NCI-H1930 (cell line): ENCODE data around the gene FSD2.
"Not testable (repeated sequence)": the region's sequence is repeated elsewhere in the genome, so short reads cannot be mapped to it uniquely, and the experiment has no call there.

Experiments used
- DNase-seq, 2 experiments: peaks; one replicate each; lab custom pipeline; 2025; lab: John Stamatoyannopoulos, UW

FSD2 gene

DNA sequence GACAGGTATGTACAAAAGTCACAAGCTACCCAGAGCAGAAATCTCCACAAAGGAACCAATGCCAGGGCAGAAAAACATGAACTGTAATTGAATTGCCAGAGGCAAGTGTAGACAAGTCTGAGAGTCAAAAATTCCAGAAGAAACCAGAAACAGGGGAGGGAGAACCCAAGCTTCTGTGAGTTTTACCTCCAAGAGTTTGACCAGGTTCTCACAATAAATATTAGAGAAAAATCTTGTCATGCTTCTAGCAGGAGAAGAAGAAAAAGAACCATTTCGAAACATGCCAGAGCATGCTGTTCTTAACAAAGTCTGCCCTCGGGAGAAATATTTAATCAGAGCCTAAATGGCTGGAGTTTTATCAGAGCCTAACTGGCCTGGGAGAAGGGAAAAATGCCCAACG, 63.7 kb downstream of the FSD2 start:
- no peak for DNase-seq

DNA sequence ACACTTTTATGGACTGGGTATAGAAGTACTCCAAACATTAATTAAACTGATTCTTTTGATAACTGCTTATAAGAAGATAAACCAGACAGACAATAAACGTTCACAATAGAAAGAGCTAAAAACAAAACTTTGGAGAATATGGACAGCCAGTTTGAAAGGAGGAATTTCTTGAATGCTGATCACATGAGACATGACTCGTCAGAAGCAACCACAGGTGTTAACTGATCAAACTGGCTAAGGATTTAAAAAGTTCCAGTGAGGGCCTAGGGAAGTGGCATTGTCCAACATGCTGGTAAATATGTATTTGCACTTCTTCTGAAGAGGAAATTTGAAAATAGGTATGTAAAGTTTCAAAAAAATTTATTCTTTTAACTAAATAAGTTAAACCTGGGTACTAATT, 66.8 kb downstream of the FSD2 start:
- DNase-seq, result no peak

DNA sequence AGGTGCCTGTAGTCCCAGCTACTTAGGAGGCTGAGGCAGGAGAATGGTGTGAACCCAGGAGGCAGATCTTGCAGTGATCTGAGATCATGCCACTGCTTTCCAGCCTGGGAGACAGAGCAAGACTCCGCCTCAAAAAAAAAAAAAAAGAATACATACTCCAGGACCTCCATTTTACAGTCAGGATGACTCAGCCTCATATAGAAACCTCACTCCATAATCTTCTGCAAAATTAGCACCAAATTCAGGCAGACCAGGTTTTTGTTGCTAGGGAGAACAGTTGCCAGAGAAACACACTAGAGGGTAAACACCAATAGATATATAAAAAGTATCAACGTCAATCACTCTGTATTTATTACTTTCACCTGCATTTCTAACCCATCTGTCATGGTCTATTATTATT, 67.9 kb downstream of the FSD2 start:
- DNase-seq, result no peak

DNA sequence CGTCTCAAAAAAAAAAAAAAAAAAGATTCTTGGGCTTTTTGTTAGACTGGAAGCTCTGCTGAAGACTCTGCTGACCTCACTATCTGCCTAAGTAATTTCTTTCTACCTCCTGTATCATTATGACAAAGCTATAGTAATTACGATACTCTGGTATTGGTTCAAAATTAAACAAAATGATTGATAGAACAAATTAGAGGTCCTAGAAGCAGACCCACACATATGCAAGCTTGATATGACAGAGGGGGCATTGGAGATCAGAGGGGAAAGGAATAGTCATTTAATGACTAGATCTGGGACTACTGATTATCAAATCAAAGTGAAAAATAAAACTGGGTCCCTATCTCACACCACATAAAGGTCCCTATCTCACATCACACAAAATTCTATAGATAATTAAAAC, 74.3 kb downstream of the FSD2 start:
- DNase-seq, result no peak

DNA sequence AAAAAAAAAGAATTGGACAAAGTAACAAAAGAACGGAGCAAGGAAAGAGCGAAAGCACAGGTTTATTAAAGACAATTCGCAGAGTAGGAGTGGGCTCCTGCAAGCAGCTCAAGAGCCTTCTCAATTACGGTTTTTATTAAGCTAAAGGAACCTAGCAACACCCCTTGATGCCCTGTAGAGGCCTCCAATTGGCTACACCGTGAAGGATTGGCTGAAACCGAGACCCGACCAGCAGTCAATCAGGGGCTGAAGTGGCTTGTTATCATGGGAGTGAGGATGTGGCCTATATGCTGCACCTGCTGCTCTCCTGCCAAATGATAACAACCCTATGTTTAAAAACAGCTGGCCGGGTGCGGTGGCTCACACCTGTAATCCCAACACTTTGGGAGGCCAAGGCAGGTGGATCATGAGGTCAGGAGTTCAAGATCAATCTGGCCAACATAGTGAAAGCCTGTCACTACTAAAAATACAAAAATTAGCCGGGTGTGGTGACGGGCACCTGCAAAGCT, 75.8 kb downstream of the FSD2 start:
- DNase-seq, result no peak

DNA sequence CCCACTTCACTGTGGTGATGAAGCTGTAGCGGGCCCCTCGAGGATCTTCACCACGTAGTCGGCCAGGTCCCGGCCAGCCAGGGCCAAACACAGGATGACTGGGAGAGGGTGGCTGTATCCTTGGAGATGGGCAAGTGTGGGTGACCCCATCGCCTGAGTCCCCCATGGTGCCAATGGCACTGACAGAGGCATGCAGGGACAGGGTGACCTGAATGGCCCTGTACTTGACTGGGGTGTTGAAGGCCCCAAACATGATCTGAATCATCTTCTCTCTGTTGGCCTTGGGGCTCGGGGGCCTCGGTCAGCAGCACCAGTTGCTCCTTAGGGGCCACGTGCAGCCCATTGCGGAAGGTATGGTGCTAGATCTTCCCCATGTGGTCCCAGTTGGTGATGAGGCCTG, 79.1 kb downstream of the FSD2 start:
- no peak for DNase-seq

DNA sequence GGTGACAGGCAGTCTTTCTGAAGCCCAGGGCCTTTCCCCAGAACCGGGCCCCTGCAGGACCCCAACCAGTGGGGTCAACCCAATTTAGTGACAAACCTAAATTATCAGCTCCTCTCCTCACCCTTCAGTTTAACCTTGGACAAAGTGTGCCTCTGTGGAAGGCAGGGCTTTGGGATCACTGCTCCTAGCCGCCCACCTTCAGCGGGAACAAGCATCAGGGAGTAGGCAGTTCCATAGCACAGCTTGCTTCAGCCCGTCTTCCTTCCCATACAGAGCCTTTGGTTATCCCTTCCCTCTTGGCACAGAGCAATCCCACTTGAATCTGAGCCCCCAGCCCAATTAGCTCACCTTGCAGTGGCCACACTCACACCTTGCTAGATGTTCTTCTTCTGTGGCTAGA, 90.9 kb downstream of the FSD2 start:
- no peak for DNase-seq

DNA sequence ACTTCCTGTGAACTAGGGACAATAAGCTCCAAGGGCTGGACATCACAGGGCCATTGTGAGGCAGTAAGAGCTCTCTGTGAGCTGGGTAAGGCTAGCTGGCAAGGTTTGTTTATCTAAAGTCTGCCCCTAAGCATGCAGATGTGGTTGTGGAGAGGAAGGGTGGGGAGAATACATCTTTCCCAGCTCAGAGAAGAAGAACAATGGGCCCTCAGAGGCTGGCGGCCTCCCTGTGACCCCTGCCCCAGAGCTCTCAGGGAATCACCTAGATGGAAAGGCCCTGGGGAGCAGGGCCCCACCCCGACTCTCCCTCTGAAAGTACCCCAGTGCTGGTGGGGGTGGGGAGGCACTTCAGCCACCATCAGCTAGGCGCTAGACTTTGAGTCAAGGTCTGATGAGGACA, 91.9 kb downstream of the FSD2 start:
- no peak for DNase-seq

DNA sequence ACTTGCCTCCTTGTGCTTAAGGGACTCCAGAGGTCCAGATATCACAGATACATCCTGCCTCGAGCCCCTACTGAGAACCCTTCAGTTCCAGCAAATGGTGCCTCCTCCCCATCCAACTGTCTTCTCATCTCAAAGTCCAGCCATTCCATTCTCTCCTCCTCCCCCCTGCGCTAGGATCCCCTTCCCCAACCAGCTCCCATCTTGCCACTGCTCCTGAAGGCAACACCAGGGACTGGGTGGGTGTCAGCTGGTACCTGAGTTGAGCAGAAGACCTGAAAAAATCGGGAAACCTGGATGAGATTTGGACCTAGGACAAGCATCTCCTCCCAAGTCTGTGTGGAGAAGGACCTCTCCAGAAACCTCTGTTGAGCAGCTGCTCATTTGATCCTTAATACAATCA, 93.8 kb downstream of the FSD2 start:
- DNase-seq, result no peak

DNA sequence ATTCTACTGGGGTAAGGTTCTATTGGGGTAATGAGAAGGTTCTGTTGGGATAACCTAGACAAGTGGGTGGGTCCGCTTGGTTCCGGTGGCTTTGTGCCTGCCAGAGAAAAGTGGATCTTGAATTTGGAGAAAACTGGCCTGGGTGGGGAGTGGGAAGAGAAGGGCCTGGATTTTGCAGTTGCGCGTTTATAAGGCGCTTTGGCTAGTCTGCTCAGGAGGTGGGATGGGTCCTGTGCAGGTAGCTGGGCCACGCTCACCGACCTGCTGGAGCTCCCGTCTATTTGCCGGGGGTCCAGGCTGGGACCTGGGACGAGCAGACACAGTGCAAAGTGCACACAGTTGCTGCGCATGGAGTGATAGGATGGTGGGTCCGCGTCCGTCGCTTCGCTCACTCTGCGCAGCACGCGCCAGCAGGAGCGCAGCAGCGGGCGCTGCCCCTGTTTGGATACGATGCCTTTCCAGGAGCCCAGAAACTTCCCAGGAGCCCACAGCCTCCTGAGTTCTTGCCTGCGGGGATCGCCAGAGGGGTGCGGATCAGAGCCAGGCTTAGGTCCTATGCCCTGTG, 94.9 kb downstream of the FSD2 start:
- DNase-seq, result no peak

DNA sequence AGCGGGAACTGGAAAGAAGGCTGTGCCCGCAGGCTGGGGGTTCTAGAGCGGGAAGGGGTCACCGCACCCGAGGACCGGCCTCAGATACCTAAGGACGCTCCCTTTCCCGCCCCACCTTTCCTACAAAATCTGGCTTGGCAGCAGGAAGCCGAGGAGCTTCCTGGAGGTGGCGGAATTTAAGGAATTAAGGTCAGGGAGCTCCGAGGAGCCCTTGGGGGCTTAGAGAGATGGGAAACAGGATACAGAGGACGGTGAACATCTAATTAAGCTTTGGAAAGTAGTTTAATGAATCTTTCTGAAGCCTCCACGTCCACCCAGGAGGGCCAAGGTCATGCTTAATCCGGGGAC, 95.7 kb downstream of the FSD2 start:
- DNase-seq, result no peak

DNA sequence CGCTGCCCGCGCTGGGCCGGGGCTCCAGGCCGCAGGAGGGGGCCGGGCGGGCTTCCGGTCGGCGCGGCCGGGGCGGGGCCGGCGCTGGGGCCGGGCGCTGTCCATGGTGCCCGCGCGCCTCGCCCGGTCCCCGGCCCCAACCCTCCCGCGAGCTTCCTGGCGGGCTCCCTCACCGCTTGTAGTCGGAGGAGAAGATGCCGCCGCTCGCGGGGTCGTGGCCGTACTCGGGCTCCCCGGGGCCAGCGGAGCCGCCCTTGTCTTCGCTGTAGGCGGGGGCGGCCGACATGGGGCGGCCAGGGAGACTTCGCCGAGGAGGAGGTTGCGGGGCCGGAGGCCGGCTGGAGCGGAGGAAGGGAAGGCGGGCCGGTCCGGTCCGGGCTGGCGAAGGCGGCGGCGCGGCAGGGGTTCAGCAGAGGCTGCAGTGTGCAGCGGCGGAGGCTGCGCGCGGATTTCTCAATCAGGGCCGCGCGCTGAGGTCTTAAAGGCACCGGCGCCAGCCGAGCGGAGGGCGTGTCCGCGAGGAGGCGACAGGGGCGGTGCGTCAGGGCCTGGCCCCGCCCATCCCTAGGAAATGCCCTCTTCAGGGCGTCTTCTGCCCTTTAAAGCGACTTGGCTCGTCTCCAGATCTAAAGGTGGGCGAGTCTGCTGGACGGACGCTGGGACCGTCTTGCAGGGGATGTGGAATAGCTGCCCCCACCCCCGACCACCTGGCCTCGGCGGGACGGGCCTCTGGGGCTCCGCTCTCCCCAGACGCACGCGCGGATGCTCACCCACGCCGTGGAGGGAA, 96.3 kb downstream of the FSD2 start, which contains the start of gene AP3B2:
AP3B2 (minus strand) TSS at position 455 of the 787 bp plus-strand sequence; CDS start at position 286, 169 bp downstream.
- DNase-seq, result peak; percentile 49 to 61

DNA sequence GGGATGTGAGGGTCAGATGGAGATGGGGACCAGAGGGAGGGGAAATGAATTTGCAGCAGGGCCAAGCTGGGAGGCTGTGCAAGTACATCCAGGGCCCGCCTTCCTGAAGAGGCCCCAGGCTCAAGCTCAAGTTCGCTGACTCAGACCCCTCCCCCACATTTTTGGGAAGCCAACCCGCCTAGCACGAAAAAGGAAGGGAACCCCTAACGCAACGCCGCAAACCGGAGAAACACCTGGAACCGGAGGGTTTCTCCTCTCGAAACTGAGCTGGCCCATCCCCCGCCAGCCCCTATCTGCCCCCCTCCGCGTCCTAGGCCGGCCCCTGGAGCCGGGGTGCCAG, 96.8 kb downstream of the FSD2 start:
- DNase-seq, result no peak

DNA sequence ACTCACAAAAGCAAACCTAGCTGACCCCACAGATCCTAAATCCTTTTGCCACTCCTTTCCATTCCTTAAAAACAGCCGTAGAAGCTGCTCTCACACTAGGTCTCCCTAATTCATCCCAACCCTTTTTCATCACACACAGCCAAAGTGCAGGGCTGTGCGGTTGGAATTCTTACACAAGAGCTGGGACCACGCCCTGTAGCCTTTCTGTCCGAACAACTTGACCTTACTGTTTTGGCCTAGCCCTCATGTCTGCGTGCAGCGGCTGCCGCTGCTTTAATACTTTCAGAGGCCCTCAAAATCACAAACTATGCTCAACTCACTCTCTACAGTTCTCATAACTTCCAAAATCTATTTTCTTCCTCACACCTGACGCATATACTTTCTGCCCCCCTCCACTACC, 100.0 kb downstream of the FSD2 start:
- not testable (repeated sequence) for DNase-seq
